MCF 10A (cell line): ENCODE results near the gene C1QTNF6. TPM values are rescaled to one million over a fixed set of nuclear protein-coding genes. Genes with fewer than 3 reads are reported as not detected.

Source experiments
- BruUV-seq: library from RNA; stranded (reverse); fragments of 400-500 nt; replicated peaks from 2 replicates; lab custom pipeline; 2021; lab: Mats Ljungman, UMichigan
- CTCF ChIA-PET: fragments of 300-600 bp; sonication (Branson Sonifier 250); formaldehyde crosslinking; extraction: SDS; loops from one replicate; lab custom pipeline; 2021; ENCODE audit warnings: antibody characterized with exemption, inconsistent platforms; lab: Yijun Ruan, JAX
- POLR2A ChIA-PET: fragments of 300-600, 350-650 bp; sonication (Branson Sonifier 250); formaldehyde crosslinking; extraction: SDS; loops from one replicate; lab custom pipeline; 2020; ENCODE audit warnings: antibody characterized with exemption, inconsistent platforms; lab: Yijun Ruan, JAX
- DNase-seq: peaks from one replicate; pipeline ENCODE4 v3.0.0-alpha.2; 2018; ENCODE audit not compliant: unreplicated experiment
- H3K27ac Mint-ChIP-seq: one replicate; pipeline ENCODE4 v1.8.0; 2022; ENCODE audit warnings: mild to moderate bottlenecking, low read depth, mixed read lengths; ENCODE audit not compliant: unreplicated experiment
- H3K27me3 Mint-ChIP-seq: one replicate; pipeline ENCODE4 v1.8.0; 2022; ENCODE audit warnings: mixed read lengths; ENCODE audit not compliant: insufficient read depth, unreplicated experiment
- H3K36me3 Mint-ChIP-seq: one replicate; pipeline ENCODE4 v1.8.0; 2022; ENCODE audit warnings: mild to moderate bottlenecking, moderate library complexity, mixed read lengths; ENCODE audit not compliant: insufficient read depth, unreplicated experiment
- H3K4me1 Mint-ChIP-seq: one replicate; pipeline ENCODE4 v1.8.0; 2022; ENCODE audit warnings: mixed read lengths; ENCODE audit not compliant: insufficient read depth, unreplicated experiment
- H3K4me3 Mint-ChIP-seq: one replicate; pipeline ENCODE4 v1.8.0; 2022; ENCODE audit warnings: mild to moderate bottlenecking, moderate library complexity, mixed read lengths; ENCODE audit not compliant: unreplicated experiment
- H3K9me3 Mint-ChIP-seq: one replicate; pipeline ENCODE4 v1.8.0; 2022; ENCODE audit warnings: mixed read lengths; ENCODE audit not compliant: unreplicated experiment
- intact Hi-C: fragments of 100-400 bp; cut with micrococcal nuclease; formaldehyde crosslinking; loops from 2 replicates; pipeline ENCODE4 v1.14.1; 2022
- total RNA-seq: library from RNA; stranded (reverse); gene quantifications from 2 replicates; pipeline ENCODE4 v1.2.3, GENCODE V29; 2022
- TF ChIP-seq, protein P1 (sequence below): fragments of 200-600 bp; IDR thresholded peaks from one replicate; pipeline ENCODE4 v1.8.0; 2022; ENCODE audit warnings: antibody characterized with exemption, mild to moderate bottlenecking; ENCODE audit not compliant: unreplicated experiment

The C1QTNF6 gene
- total RNA-seq, 1 experiment from 2014 or later = 6.6 TPM

DNA sequence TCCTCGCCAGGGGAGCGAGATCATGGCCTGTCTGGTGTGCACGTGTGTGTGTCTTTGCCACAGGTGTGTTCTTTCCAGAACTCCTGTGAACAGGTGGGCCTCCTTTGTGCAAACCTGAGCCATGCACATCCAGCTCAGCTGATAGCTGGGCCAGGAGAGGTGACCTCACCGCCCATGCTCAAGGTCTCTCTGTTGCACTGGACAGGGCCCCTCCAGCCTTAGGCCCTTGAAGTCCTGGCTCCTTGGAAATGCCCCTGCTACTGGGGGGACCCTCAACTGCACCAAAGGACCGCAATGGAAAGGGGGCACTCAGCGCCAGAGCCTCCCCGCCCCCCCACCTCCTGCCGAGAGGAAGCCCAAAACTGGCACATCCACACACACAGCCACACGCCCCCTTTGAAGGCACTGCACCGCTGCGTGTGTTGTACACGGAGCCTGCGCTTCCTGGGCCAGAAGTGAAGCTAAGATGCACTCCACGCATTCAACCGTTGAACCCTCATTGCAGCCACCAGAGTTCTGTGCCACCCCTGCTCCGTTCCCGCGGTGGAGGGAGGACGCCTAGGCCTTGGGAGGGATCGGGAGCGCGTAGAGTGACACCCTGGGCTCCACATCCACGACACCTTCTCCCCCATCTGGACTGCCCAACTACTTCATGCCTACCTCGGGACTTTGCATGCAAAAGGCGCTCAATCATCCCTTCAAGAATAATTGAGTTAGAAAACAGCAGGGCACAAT, 21.9 kb downstream of the C1QTNF6 start:
- H3K4me1 Mint-ChIP-seq = peaks cover 6% of the 10 kb centered on the region
- DNase-seq = no peak
- BruUV-seq = no TSS peak
- H3K36me3 Mint-ChIP-seq = no peaks in the 10 kb centered on the region
- H3K9me3 Mint-ChIP-seq = no peaks in the 10 kb centered on the region
- ChIA-PET POLR2A (interaction anchor here (2.3 kb wide), 1 partner anchor 31 kb away, joined by 14 read pairs; no protein-coding TSS in a partner anchor), CTCF (interaction anchor here (0.6 to 5.2 kb wide), 21 partner anchors 9 to 614 kb away, joined by 3 to 23 read pairs (median 4); partner anchors contain the start of genes C1QTNF6 and IL2RB)
- H3K27me3 Mint-ChIP-seq = peaks cover 16% of the 10 kb centered on the region
- no peak overlapping the region for H3K27ac Mint-ChIP-seq
- intact Hi-C loops = loop anchor here (1.0 to 5.0 kb wide), 4 partner anchors 32 to 291 kb away; no protein-coding TSS in a partner anchor
- H3K4me3 Mint-ChIP-seq = no peak overlapping the region
- TF ChIP-seq, protein P1, sequence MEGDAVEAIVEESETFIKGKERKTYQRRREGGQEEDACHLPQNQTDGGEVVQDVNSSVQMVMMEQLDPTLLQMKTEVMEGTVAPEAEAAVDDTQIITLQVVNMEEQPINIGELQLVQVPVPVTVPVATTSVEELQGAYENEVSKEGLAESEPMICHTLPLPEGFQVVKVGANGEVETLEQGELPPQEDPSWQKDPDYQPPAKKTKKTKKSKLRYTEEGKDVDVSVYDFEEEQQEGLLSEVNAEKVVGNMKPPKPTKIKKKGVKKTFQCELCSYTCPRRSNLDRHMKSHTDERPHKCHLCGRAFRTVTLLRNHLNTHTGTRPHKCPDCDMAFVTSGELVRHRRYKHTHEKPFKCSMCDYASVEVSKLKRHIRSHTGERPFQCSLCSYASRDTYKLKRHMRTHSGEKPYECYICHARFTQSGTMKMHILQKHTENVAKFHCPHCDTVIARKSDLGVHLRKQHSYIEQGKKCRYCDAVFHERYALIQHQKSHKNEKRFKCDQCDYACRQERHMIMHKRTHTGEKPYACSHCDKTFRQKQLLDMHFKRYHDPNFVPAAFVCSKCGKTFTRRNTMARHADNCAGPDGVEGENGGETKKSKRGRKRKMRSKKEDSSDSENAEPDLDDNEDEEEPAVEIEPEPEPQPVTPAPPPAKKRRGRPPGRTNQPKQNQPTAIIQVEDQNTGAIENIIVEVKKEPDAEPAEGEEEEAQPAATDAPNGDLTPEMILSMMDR = no peak

DNA sequence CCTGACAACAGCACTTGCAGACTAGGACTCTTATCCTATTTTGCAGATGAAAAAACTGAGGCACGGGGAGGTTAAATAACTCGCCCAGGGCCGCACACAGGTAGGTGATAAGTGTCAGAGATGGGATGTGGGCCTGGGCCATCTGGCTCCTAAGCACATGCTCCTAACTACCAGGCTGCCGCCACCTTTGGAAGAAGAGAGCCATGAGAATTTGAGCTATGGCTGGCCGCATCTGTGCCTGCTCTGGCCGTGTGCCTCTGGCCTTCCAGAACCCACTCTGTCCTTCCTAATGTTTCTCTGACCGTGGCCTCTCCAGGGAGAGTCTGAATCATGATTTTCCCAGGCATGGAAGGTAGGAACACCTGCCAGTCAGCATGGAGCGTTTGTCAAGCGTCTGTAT, 23.0 kb downstream of the C1QTNF6 start:
- Mint-ChIP-seq H3K4me3 (no peak overlapping the region), H3K27me3 (peaks cover 11% of the 10 kb centered on the region), H3K4me1 (peaks cover 6% of the 10 kb centered on the region), H3K36me3 (no peaks in the 10 kb centered on the region), H3K27ac (no peak overlapping the region), H3K9me3 (no peaks in the 10 kb centered on the region)
- ChIA-PET POLR2A (interaction anchor here (0.5 kb wide), 1 partner anchor 694 kb away, joined by 3 read pairs; no protein-coding TSS in a partner anchor), CTCF (interaction anchor here (0.7 to 5.2 kb wide), 14 partner anchors 8 to 103 kb away, joined by 3 to 23 read pairs (median 5); partner anchors contain the start of gene IL2RB)
- intact Hi-C loops = loop anchor here (5.0 kb wide), 2 partner anchors 88 to 178 kb away; no protein-coding TSS in a partner anchor
- no TSS peak for BruUV-seq
- no peak for DNase-seq
- TF ChIP-seq, protein P1 = no peak

DNA sequence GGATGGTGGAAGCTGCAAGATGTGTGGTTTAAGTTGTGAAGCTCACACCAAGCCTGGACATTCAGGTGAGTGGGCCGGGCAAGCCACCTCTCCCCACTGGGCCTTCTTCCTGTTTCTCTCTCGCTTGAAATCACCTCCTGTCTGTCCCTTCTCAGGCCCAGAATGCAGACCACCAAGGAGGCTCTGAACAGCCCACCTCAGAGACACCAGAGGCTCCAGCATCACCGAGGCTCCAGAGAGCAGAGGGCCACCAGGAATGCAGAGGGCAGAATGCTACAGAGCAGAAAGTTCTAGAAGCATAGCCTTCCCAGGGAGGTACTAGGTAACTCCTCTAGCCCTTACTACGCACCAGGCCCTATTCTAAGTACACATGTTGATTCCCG, 23.6 kb downstream of the C1QTNF6 start:
- BruUV-seq = no TSS peak
- TF ChIP-seq, protein P1 = no peak
- ChIA-PET POLR2A (no interaction called here), CTCF (interaction anchor here (0.8 to 5.2 kb wide), 5 partner anchors 9 to 43 kb away, joined by 3 to 19 read pairs (median 4); no protein-coding TSS in a partner anchor)
- Mint-ChIP-seq H3K27me3 (peaks cover 11% of the 10 kb centered on the region), H3K9me3 (no peaks in the 10 kb centered on the region), H3K4me1 (peaks cover 6% of the 10 kb centered on the region), H3K4me3 (no peak overlapping the region), H3K36me3 (no peaks in the 10 kb centered on the region), H3K27ac (no peak overlapping the region)
- intact Hi-C loops = no loop called here
- DNase-seq = no peak
